ENCODE data around the gene TMEM181.

TMEM181 gene

DNA sequence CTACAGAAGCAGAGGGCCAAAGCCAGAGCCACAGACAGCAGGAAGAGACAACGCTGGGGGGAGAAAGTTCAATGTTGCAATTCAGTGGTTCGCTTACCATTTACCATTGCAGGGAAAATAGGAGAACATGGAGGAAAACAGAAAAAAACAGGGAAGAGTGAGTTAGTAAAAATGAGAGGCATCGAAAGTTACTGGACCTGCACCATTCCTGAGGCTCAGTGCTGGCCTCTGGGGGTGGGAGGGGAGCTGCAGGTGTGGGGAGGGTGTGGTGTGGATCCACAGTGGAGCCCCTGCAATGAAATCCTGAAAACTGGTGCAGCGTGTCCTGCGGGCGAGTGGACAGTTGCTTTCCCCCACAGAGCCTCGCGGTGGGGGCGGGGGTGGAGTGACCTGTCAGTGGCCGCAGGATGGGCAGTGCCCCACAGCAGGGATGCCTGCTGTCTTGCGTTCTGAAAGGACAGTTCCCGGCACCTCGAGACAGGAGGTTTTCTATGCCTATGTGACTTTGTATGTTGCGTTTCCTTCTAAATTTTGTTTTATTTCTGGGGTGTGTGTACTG is 5.7 kb downstream of the TMEM181 start:
- no peak for DNase-seq

GRCh38 chr6:158566207-158566818 is 6.4 kb downstream of the TMEM181 start:
- DNase-seq, result no peak

GRCh38 chr6:158567152-158567551 is 7.3 kb downstream of the TMEM181 start:
- DNase-seq, result no peak

GRCh38 chr6:158567871-158568401 is 8.0 kb downstream of the TMEM181 start:
- peak; percentile 24 for DNase-seq

DNA sequence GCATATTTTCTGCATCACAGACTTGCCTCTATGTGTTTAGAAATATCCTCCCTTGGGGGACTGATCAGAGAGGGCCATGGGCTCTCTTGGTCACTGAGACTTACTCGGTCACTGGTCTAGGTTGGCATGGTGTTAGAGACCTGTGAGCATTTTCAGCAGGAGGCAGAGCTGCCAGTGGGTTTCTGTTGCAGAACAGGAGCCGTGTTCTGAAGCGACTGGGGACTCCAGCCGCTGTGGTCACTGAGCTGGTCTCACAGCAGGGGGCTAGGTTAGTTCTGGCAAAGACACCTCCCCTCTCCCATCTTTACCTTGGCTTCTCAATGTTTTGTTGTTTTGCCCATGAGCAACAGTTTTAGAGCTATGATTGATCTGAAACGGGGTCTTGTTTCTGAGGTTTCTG is 8.7 kb downstream of the TMEM181 start:
- no peak for DNase-seq

- DNase-seq, result no peak
Measured at GRCh38 chr6:158569036-158569435, 9.1 kb downstream of the TMEM181 start.

DNA sequence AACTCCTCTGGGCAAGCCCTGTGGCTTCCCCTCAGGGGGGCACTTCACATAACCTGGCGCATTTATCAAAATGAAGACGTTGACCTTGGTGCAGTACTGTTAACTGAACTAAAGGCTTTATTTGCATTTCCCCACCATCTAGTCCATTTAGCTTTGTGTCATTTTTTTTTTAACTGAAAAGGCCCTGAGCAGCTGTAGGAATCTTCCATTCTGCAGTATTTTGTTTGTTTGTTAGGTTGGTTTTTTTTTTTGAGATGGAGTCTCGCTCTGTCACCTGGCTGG is 10.7 kb downstream of the TMEM181 start:
- no peak for DNase-seq

DNA sequence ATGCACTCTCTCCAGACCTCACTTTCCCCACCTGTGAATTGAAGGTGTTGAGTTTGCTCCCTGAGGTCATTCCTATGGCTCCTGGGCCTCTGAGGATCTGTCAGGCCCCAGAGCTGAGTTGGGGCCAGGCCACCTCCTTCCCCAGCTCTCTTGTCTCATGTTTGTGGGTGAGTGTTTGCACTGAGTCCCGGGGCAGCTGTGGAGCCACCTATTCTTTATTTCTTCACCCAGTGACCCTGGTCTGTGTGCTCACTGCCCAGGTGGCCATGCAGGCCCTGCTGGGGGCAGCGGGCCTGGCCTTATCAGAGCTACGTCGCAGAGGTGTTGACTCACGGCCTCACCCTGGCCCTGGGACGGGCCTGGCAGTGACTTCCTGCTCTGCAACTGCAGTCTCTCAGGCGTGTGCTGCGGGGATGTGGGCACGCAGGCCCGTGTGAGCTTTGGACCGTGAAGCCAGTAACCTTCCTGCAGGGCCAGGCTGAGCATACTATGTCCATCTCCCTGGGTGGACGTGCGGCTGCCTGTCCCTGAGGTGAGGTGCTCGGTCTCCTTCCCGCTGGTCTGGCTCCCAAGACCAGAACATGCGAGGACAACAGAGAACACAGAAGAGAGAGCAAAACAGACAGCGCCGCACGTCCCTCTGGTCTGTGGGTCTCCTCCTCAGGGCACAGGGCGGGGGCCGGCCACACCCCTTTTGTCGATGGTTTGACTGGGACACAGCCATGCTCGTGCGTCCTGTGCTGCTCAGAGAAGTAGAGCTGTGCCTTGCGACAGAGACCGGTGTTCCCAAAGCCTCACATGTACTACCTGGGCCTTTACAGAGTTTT is 12.1 kb downstream of the TMEM181 start:
- no peak for DNase-seq

DNA sequence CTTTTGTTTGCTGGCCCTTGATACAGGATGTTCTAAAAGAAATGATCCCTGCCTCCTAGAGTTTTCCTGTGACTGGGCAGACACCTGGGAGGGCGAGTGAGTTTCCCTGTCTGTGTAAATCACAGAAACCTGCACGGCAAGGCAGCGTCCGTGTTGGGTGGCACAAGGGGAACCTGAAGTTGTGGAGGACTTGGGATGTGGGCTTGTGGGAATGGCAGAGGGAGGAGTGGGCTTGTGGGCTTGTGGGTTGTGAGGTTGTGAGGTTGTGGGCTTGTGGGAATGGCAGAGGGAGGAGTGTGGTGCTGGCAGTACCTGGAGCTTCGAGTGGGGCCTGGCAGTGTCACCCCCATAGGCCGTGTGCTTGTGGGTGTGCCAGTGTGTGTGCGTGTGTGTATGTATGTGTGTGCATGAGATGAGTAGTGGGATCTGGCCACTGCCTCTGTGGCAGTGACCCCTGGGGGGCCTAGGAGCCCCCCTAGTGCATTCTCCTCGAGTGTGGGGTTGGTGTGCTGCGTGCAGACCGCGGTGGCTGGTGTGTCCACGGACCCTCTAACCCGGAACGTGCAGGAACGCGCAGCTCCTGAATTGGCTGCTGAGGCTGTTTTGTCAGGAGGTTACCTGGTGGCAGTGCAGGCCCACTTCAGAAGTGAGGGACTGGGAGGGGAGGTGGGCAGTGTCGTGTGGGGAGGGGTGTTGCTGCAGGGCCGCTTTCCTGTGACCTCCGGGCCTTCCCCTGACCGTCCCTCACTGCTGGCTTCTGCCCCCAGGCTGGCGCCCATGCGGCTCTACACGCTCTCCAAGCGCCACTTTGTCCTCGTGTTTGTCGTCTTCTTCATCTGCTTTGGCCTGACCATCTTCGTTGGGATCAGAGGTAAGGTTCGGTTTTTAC is 13.0 kb downstream of the TMEM181 start:
- no peak for DNase-seq

GRCh38 chr6:158573542-158573931 is 13.6 kb downstream of the TMEM181 start:
- DNase-seq, result no peak

GRCh38 chr6:158574800-158575199 is 14.9 kb downstream of the TMEM181 start:
- DNase-seq, result no peak

- no peak for DNase-seq
Measured at GRCh38 chr6:158575550-158575949, 15.7 kb downstream of the TMEM181 start.

DNA sequence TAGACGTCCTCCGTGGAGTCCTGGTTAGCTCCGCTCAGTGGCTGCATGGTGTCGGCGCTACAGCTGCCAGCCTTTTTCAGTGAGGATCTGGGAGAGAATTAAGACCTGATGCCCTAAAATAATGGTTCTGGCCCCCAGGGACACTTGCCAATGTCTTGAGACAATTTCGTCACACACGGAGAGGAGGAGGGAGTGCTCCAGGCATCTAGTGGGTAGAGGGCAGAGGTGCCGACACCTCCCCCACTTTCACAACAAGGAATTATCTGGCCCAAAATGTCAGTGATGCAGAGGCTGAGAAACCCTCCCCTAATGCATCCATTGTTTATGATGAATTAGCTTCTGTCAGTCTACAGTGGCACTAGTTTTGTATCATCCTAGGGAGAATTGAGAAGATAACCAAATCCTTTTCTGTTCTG is 24.4 kb downstream of the TMEM181 start:
- DNase-seq, result no peak

DNA sequence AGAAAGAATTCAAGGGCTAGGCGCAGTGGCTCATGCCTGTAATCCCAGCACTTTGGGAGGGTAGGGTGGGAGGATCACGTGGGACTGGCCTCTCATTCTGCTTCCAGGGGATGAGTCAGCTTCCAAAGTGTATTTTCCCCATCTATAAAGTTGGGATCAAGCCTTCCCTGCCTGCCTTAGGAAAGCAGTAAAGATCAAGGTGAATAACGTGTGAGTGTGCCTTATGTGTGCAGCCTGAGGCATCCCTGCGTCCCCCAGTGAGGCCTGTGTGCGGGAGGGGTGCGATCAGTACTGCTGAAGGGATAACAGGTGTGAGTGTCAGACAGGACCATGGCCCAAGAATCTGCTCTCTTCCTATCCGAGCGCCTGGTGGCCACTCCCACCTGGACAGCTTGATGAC is 26.8 kb downstream of the TMEM181 start:
- DNase-seq, result no peak

GRCh38 chr6:158589366-158589765 is 29.5 kb downstream of the TMEM181 start:
- no peak for DNase-seq

DNA sequence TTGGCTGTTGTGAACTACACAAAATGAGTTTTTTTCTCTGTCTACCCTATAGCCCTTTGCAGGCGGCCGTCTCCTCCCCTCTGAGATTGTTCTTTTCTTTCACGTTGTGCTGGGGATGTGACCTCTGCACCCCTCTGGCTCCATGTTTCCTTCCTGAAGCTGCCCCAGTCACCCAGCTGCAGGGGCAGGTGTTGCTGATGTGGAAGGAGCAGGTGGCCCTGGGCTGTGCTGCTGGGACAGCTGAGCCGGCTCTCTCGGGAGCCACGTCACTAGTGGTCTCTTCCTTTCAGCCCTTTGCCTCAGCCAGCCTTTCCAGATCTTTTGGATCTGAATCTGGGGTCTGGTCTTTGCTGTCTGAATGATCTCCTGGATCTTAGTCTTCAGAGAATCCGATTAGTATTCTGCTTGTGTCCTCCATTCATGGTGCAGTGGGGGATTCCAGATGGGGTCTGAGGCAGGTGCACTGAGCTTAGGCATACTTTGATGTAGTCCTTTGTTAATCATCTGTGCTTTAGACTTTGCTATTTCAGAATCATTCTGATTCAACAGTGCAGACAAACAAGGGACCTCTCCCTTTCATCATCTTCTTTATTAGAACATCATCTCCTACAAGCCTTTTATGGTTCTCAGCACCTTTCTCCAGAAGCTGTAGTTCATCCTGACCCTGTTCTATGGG is 31.4 kb downstream of the TMEM181 start:
- no peak for DNase-seq

GRCh38 chr6:158591810-158592209 is 31.9 kb downstream of the TMEM181 start:
- no peak for DNase-seq

DNA sequence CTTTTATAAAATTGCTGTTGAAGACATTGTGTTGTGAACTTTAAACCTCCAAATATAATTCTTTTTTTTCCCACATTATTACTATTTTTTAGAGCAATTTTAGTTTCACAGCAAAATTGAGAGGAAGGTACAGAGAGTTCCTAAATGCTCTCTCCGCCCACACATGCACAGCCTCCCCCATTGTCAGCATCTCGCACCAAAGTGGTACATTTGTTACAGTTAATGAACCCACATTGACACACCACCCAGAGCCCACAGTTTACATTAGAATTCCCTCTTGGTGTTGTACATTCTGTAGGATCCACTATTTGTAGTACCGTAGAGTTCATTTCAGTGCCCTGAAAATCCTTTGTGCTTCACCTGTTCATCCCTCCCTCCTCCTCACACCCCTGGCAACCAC is 33.8 kb downstream of the TMEM181 start:
- no peak for DNase-seq

DNA sequence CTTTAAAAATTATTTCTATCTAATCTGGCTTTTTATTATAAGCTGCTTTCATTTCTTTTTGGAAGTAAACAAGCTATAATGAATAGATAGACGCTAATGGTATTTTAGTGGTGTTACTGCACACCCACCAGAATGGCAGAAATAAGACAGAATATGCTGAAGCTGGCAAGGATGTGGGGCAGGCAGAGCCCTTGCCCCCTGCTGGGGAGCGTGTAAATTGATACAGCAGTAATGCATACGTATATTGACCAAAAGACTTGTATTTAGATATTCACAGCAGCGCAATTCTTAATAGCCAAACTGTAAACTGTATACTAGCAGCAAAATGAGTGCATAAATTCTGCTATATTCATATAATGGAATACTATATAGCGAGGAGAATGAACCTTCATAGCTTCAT is 35.3 kb downstream of the TMEM181 start:
- peak; percentile 39 for DNase-seq

GRCh38 chr6:158596861-158597260 is 37.0 kb downstream of the TMEM181 start:
- no peak for DNase-seq

DNA sequence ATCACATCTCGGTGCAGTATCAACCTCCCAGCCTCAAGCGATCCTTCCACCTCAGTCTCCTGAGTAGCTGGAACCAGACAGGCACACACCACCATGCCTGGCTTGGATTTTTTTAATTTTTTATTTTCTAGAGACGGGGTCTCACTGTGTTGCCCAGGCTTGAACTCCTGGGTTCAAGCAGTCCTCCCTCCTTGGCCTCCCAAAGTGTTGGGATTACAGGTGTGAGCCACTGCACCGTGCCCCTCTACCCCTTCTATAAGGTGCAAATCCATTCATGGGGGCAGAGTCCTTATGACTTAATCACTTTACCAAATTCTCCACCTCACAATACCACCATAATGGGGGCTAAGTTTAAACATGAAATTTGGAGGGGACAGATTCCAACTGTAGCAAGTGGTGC is 37.7 kb downstream of the TMEM181 start:
- no peak for DNase-seq

DNA sequence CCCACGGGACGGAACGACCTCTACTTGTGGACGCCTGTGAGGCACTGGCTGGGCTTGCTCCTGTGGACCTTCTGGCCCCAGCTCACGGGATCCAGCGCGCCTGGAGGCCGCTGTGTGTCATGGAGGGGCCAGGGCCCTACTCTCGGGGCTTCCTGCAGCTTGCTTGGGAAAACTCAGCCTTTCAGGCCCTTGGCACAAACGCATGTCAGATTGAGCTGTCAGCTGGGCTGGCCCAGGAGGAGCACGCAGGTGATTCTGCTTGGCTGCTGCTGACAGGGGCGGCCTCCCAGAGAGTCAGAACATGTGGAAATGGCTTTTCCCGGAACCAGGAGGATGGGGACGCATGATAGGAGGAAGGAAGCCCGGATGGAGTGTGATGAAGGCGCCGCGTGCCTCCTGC is 39.7 kb downstream of the TMEM181 start:
- no peak for DNase-seq
